ENCODE results near the gene PLOD1. TPM values are rescaled to one million over a fixed set of nuclear protein-coding genes. Genes with fewer than 3 reads are reported as not detected.
A peak's percentile ranks its signal among the peaks of the same experiment; 100 is the strongest.
"Not testable (repeated sequence)": the region's sequence is repeated elsewhere in the genome, so short reads cannot be mapped to it uniquely, and the experiment has no call there.

The PLOD1 gene
- total RNA-seq, 1 experiment from 2014 or later: 64.1 TPM

- Histone ChIP-seq H3K79me2 (ENCODE audit: low read depth) (no peaks in the 10 kb centered on the region), H3K27ac (peak overlapping the region; percentile 98), H2AFZ (no peak overlapping the region), H3K4me2 (peak overlapping the region; percentile 70), H3K9me2 (ENCODE audit: insufficient read depth) (no peaks in the 10 kb centered on the region), H3F3A (ENCODE audit: insufficient read depth, low read depth) (peaks cover 18% of the 10 kb centered on the region), H3K36me3 (ENCODE audit: low read depth) (no peaks in the 10 kb centered on the region), H3K27me3 (ENCODE audit: insufficient read depth, low read depth) (no peaks in the 10 kb centered on the region), H4K20me1 (ENCODE audit: insufficient read depth) (no peaks in the 10 kb centered on the region), H3K9me3 (ENCODE audit: insufficient read depth, low read depth) (no peaks in the 10 kb centered on the region), H3K4me1 (replicated peaks; ENCODE audit: insufficient read depth) (peaks cover 4% of the 10 kb centered on the region; the same call in 1 of the 2 replicates), H3K4me3 (peak overlapping the region; percentile 36; the same call in 1 of the 2 replicates)
- DNase-seq: peak; percentile 86 to 88
- CTCF ChIA-PET: interaction anchor here (0.6 to 0.7 kb wide), 2 partner anchors 27 to 37 kb away, joined by 4 to 7 read pairs; no protein-coding TSS in a partner anchor
- BruUV-seq (replicated peaks): no TSS peak
- POLR2A ChIA-PET (ENCODE audit: unreplicated experiment): interaction anchor here (0.5 to 2.4 kb wide), 22 partner anchors 11 to 1147 kb away, joined by 3 to 33 read pairs (median 6); partner anchors contain the start of genes MFN2 and MIIP
- intact Hi-C loops (cut with micrococcal nuclease; ENCODE audit: unreplicated experiment): loop anchor here (1.0 to 2.0 kb wide), 3 partner anchors 60 to 111 kb away; partner anchors contain the start of gene MIIP
- TF ChIP-seq CTCF (conservative IDR thresholded peaks at IDR 0.05): peak; percentile 46; the same call in 1 of the 2 replicates
- no peak for TF ChIP-seq EZH2 (IDR thresholded peaks at IDR 0.05; ENCODE audit: low read depth)
Measured at GRCh38 chr1:11907275-11908094, 27.0 kb upstream of the PLOD1 start.

- TF ChIP-seq EZH2 (IDR thresholded peaks at IDR 0.05; ENCODE audit: low read depth) (no peak), CTCF (conservative IDR thresholded peaks at IDR 0.05) (no peak)
- intact Hi-C loops (cut with micrococcal nuclease; ENCODE audit: unreplicated experiment): loop anchor here (1.0 to 2.0 kb wide), 2 partner anchors 59 to 111 kb away; partner anchors contain the start of gene MIIP
- Histone ChIP-seq H3K9me3 (ENCODE audit: insufficient read depth, low read depth) (no peaks in the 10 kb centered on the region), H3F3A (ENCODE audit: insufficient read depth, low read depth) (peaks cover 15% of the 10 kb centered on the region), H3K36me3 (ENCODE audit: low read depth) (no peaks in the 10 kb centered on the region), H3K4me3 (peak overlapping the region; percentile 58), H3K9me2 (ENCODE audit: insufficient read depth) (no peaks in the 10 kb centered on the region), H3K79me2 (ENCODE audit: low read depth) (no peaks in the 10 kb centered on the region), H3K27me3 (ENCODE audit: insufficient read depth, low read depth) (no peaks in the 10 kb centered on the region), H3K4me1 (replicated peaks; ENCODE audit: insufficient read depth) (peaks cover 4% of the 10 kb centered on the region; the same call in 1 of the 2 replicates), H3K4me2 (peak overlapping the region; percentile 82), H2AFZ (no peak overlapping the region), H3K27ac (peak overlapping the region; percentile 98), H4K20me1 (ENCODE audit: insufficient read depth) (no peaks in the 10 kb centered on the region)
- peak; percentile 73 to 97 for DNase-seq
- TSS peak; percentile 100 for BruUV-seq (replicated peaks)
- ChIA-PET POLR2A (ENCODE audit: unreplicated experiment) (interaction anchor here (0.5 to 2.4 kb wide), 31 partner anchors 11 to 1148 kb away, joined by 3 to 39 read pairs (median 7); partner anchors contain the start of genes MFN2, MIIP and PLOD1), CTCF (interaction anchor here (0.6 to 0.7 kb wide), 3 partner anchors 26 to 89 kb away, joined by 3 to 7 read pairs (median 4); no protein-coding TSS in a partner anchor)
Measured at GRCh38 chr1:11908095-11908675, 26.3 kb upstream of the PLOD1 start.

GRCh38 chr1:11910914-11911228 is 23.6 kb upstream of the PLOD1 start:
- H3K4me1 ChIP-seq (replicated peaks; ENCODE audit: insufficient read depth); H3K9me3 ChIP-seq (ENCODE audit: insufficient read depth, low read depth); POLR2A ChIA-PET (ENCODE audit: unreplicated experiment); H4K20me1 ChIP-seq (ENCODE audit: insufficient read depth); H3K36me3 ChIP-seq (ENCODE audit: low read depth); BruUV-seq (replicated peaks); H2AFZ ChIP-seq; intact Hi-C loops (cut with micrococcal nuclease; ENCODE audit: unreplicated experiment); H3K4me2 ChIP-seq; H3K4me3 ChIP-seq; H3K27me3 ChIP-seq (ENCODE audit: insufficient read depth, low read depth); H3K79me2 ChIP-seq (ENCODE audit: low read depth); DNase-seq; H3K9me2 ChIP-seq (ENCODE audit: insufficient read depth); H3K27ac ChIP-seq: not testable (repeated sequence)
- H3F3A ChIP-seq (ENCODE audit: insufficient read depth, low read depth): peaks cover 15% of the 10 kb centered on the region
- CTCF ChIA-PET: interaction anchor here (0.6 kb wide), 1 partner anchor 11 kb away, joined by 17 read pairs; no protein-coding TSS in a partner anchor
